K562 (cell line): ENCODE results near the gene THAP9. TPM values are rescaled to one million over a fixed set of nuclear protein-coding genes. Genes with fewer than 3 reads are reported as not detected.

ENCODE experiments used
- ATAC-seq: fragments of 200-7000 bp; cut with Tn5 transposase; 3 replicates; pipeline ENCODE4 v1.9.1; 2020; ENCODE audit warnings: moderate library complexity
- BruUV-seq: library from RNA; stranded (reverse); fragments of 400-500 nt; replicated peaks from 2 replicates; lab custom pipeline; 2021; lab: Mats Ljungman, UMichigan
- CTCF ChIA-PET: fragments of 300-600 bp; formaldehyde crosslinking; extraction: SDS; loops from one replicate; lab custom pipeline; 2021; ENCODE audit warnings: low intra/inter-chr PET ratio; lab: Yijun Ruan, JAX
- POLR2A ChIA-PET: fragments of 300-600, 350-650 bp; sonication (Branson Sonifier 250); formaldehyde crosslinking; extraction: SDS; loops from one replicate; lab custom pipeline; 2021; ENCODE audit warnings: antibody characterized with exemption, inconsistent platforms; lab: Yijun Ruan, JAX
- DNase-seq, 4 experiments: peaks; one replicate each; pipeline versions ENCODE4 v3.0.0 to v3.0.0-alpha.2; 2011 to 2018; ENCODE audit warnings: low spot score in 3 of 4, mixed read lengths in 3 of 4; ENCODE audit errors: extremely low read depth in 1 of 4
- FAIRE-seq: peaks from 2 replicates; lab custom pipeline; 2011; peaks lifted over from hg19 to GRCh38; lab: Jason Lieb, UNC
- H2AFZ ChIP-seq: 2 replicates; pipeline ENCODE4 v1.6.0; 2011; ENCODE audit warnings: low read depth, low read length, control low read depth, inconsistent platforms
- H3K27ac ChIP-seq: fragments of 200-600 bp; 3 replicates; pipeline ENCODE4 v1.8.0; 2011; ENCODE audit warnings: low read depth, mild to moderate bottlenecking, control low read depth, inconsistent platforms, low read length, moderate library complexity, mixed read lengths; ENCODE audit errors: extremely low read depth
- H3K27me3 ChIP-seq, 2 experiments: fragments of 300-600 bp in 1 of 2; 2 replicates in 1 of 2; 3 replicates in 1 of 2; pipeline versions ENCODE4 v1.6.0 to v1.8.0; 2011; ENCODE audit warnings: inconsistent platforms in 2 of 2, low read length in 2 of 2, mild to moderate bottlenecking in 1 of 2, mixed read lengths in 1 of 2, moderate library complexity in 1 of 2; ENCODE audit not compliant: control insufficient read depth in 2 of 2, insufficient read depth in 2 of 2
- H3K36me3 ChIP-seq: fragments of 300-600 bp; 3 replicates; pipeline ENCODE4 v1.8.0; 2011; ENCODE audit warnings: mild to moderate bottlenecking, low read length, inconsistent platforms; ENCODE audit not compliant: control insufficient read depth, insufficient read depth
- H3K4me1 ChIP-seq, 2 experiments: fragments of 200-600 bp in 1 of 2; replicated peaks in 1 of 2; 2 replicates in 1 of 2; 3 replicates in 1 of 2; pipeline versions ENCODE4 v1.5.1 to v1.8.0; 2011; ENCODE audit warnings: inconsistent platforms in 2 of 2, low read length in 2 of 2, mild to moderate bottlenecking in 1 of 2, mixed read lengths in 1 of 2, moderate library complexity in 1 of 2; ENCODE audit not compliant: control insufficient read depth in 2 of 2, insufficient read depth in 2 of 2
- H3K4me2 ChIP-seq: 2 replicates; pipeline ENCODE4 v1.6.1; 2011; ENCODE audit warnings: low read length, control low read depth, inconsistent platforms, mixed read lengths; ENCODE audit not compliant: insufficient read depth
- H3K4me3 ChIP-seq: fragments of 200-600 bp; sonication (generic), shearing (Covaris generic); 2 replicates; pipeline ENCODE4 v1.5.1; 2016; ENCODE audit warnings: control low read depth, inconsistent platforms
- H3K79me2 ChIP-seq: fragments of 200-600 bp; 3 replicates; pipeline ENCODE4 v1.8.0; 2011; ENCODE audit warnings: low read length, inconsistent platforms; ENCODE audit not compliant: control insufficient read depth, insufficient read depth
- H3K9ac ChIP-seq, 2 experiments: 2 replicates each; pipeline versions ENCODE4 v1.6.0 to v1.6.1; 2011; ENCODE audit warnings: low read depth in 2 of 2, low read length in 2 of 2, control low read depth in 1 of 2, inconsistent platforms in 1 of 2, mild to moderate bottlenecking in 1 of 2, mixed read lengths in 1 of 2; ENCODE audit not compliant: insufficient read depth in 1 of 2
- H3K9me1 ChIP-seq: one replicate; pipeline ENCODE4 v1.6.0; 2011; ENCODE audit warnings: inconsistent platforms, mild to moderate bottlenecking, low read length, moderate library complexity; ENCODE audit not compliant: control insufficient read depth, insufficient read depth
- H3K9me3 ChIP-seq: replicated peaks from 2 replicates; pipeline ENCODE4 v1.5.1; 2011; ENCODE audit warnings: low read depth, low read length, inconsistent platforms; ENCODE audit not compliant: control insufficient read depth, insufficient read depth
- H4K20me1 ChIP-seq: replicated peaks from 2 replicates; pipeline ENCODE4 v1.6.1; 2011; ENCODE audit warnings: low read length, inconsistent platforms, mixed read lengths; ENCODE audit not compliant: control insufficient read depth, insufficient read depth
- CCAR2 ChIP-seq: fragments of 200-400 bp; formaldehyde crosslinking; IDR thresholded peaks from 2 replicates; pipeline ENCODE4 v1.6.1; 2017; ENCODE audit warnings: mild to moderate bottlenecking, low read depth, low read length
- CUX1 ChIP-seq: fragments of 200-800 bp; sonication (Bioruptor generic); IDR thresholded peaks from 2 replicates; pipeline ENCODE4 v1.6.1; 2016; ENCODE audit warnings: missing genetic modification characterization, missing compliant biosample characterization
- HMGN3 ChIP-seq: IDR thresholded peaks from 2 replicates; pipeline ENCODE4 v1.6.1; 2011; ENCODE audit warnings: borderline replicate concordance, low read depth, mild to moderate bottlenecking, mixed read lengths, low read length; ENCODE audit not compliant: insufficient read length; ENCODE audit errors: extremely low read depth
- RBM39 ChIP-seq: fragments of 200-400 bp; formaldehyde crosslinking; optimal IDR thresholded peaks from 2 replicates; pipeline ENCODE3; 2018; ENCODE audit warnings: low read depth, low read length
- REST ChIP-seq, 2 experiments: fragments of 450-650 bp; formaldehyde crosslinking in 1 of 2; IDR thresholded peaks; 2 replicates each; pipeline versions ENCODE4 v1.4.0 to v1.6.1; 2014 to 2020; ENCODE audit warnings: mild to moderate bottlenecking in 2 of 2, borderline replicate concordance in 1 of 2, low read depth in 1 of 2
- SMARCC2 ChIP-seq: fragments of 450-650 bp; IDR thresholded peaks from 2 replicates; pipeline ENCODE4 v1.6.1; 2017; ENCODE audit warnings: antibody characterized with exemption, moderate library complexity, mild to moderate bottlenecking, low read depth
- USF2 ChIP-seq: sonication (generic); formaldehyde crosslinking; IDR thresholded peaks from 2 replicates; pipeline ENCODE4 v1.5.0; 2020; ENCODE audit warnings: missing genetic modification reagents
- WGBS: fragments of 100-300 bp; shearing (Covaris generic); methylation state at CpG from one replicate; pipeline ENCODE4 v1.1.6; 2016; ENCODE audit warnings: low coverage, mixed read lengths; ENCODE audit not compliant: insufficient coverage; ENCODE audit errors: missing lambda C conversion rate; 5-methylcytosine and 5-hydroxymethylcytosine counted together
- in situ Hi-C: fragments of 300-500 bp; cut with MboI; formaldehyde crosslinking; loops from 4 replicates; pipeline ENCODE4 v1.15.0; 2018; ENCODE audit warnings: inconsistent platforms, mixed read lengths
- intact Hi-C: fragments of 100-400 bp; cut with micrococcal nuclease; formaldehyde crosslinking; loops from 2 replicates; pipeline ENCODE4 v1.14.2; 2022
- polyA plus RNA-seq, 8 experiments: library from polyadenylated mRNA; depleted of rRNA in 4 of 8; stranded (reverse) in 5 of 8; unstranded in 3 of 8; fragments of >200 nt; fragmentation: Nextera tagmentation in 2 of 8; fragmentation: Illumina TruSeq in 1 of 8; extraction: Ambion mirVana in 2 of 8; extraction: Trizol in 1 of 8; gene quantifications; 2 replicates each; pipeline versions ENCODE4 v1.2.1 to v1.2.3, GENCODE V29; 2011 to 2014; ENCODE audit warnings: inconsistent platforms in 1 of 8, missing spikeins in 1 of 8
- total RNA-seq, 7 experiments: library from RNA; depleted of rRNA in 6 of 7; stranded (reverse); fragments of >200 nt in 6 of 7; fragmentation: Illumina TruSeq in 2 of 7; extraction: Trizol in 2 of 7; gene quantifications; 2 replicates each; pipeline versions ENCODE4 v1.2.1 to v1.2.3, GENCODE V29; 2011 to 2021; ENCODE audit warnings: low replicate concordance in 1 of 7

The THAP9 gene
- total and polyA plus RNA-seq, 9 of the 15 experiments (the other 6 are each of a cell fraction or from before 2014, with no cell fraction given), result 3.4 to 7.0 (median 5.4) TPM

- POLR2A ChIA-PET, result interaction anchor here (0.7 to 3.9 kb wide), 3 partner anchors 10 to 57 kb away, joined by 3 to 39 read pairs (median 3); partner anchors contain the start of gene THAP9
- Histone ChIP-seq H3K9ac (peak overlapping the region; percentile 99), H4K20me1 (0 out of 2 replicates have a peak, but pooled peaks cover 10% of the 10 kb centered on the region), H3K27me3 (no peaks in the 10 kb centered on the region), H3K36me3 (peaks cover 45% of the 10 kb centered on the region), H3K4me1 (peaks cover 6 to 24% of the 10 kb centered on the region in 2 experiments; a peak in 4 of 5 replicates), H3K4me3 (peak overlapping the region; percentile 96), H3K9me1 (no peaks in the 10 kb centered on the region), H3K9me3 (no peaks in the 10 kb centered on the region), H2AFZ (peak overlapping the region; percentile 74), H3K27ac (peak overlapping the region; percentile 97), H3K4me2 (peak overlapping the region; percentile 92), H3K79me2 (peaks cover 78% of the 10 kb centered on the region)
- 0% methylated on average over 16 of the region's 16 CpGs for WGBS
- DNase-seq (no peak), FAIRE-seq (no peak), ATAC-seq (peak; percentile 0)
- intact Hi-C loops (no loop called here), in situ Hi-C loops (no loop called here)
- CTCF ChIA-PET, result no interaction called here
- TSS peak; percentile 37 for BruUV-seq
- peak; percentile 25; the same call in 1 of the 2 replicates for TF ChIP-seq SMARCC2
- no peak for TF ChIP-seq CCAR2
- TF ChIP-seq RBM39, result peak; percentile 10
- no peak for TF ChIP-seq REST (IDR thresholded peaks at IDR 0.05; ENCODE audit: borderline replicate concordance)
- 0 out of 2 replicates have a peak, but pooled peaks have one; percentile 20 for TF ChIP-seq REST (CRISPR knock-in tag; IDR thresholded peaks at IDR 0.05; ENCODE audit: low read depth)
- no peak for TF ChIP-seq HMGN3
- TF ChIP-seq CUX1 (CRISPR knock-in tag), result no peak
- no peak for TF ChIP-seq USF2 (CRISPR knock-in tag)
These were observed 10.0 kb upstream of the THAP9 start for GRCh38 chr4:82890528-82890900.
